GM21367 (cell line): ENCODE data around the gene LMAN1.

Experiments used
- ATAC-seq: cut with Tn5 transposase; IDR thresholded peaks from one replicate; pipeline ENCODE4 v1.9.1; 2021; ENCODE audit not compliant: unreplicated experiment

Gene LMAN1

DNA sequence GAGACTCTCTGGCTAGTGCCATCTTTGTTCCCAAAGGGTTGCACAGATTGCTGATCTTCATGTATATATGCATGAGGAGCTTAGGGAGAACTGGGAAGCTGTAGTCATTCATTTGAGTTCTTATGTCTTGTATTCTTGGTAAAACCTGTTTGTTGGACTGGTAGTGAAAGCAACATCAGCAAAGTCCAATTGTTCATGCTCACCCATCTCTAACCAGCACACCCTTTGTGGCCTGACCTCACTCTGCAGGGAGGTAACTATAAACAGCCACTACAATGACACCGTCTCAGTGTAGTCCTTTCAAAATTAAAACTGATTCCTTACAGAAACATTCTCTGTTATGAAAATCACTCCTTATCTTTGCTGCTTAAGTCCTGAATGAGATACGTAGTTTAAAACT lies 13.9 kb upstream of the LMAN1 start:
- no peak for ATAC-seq

DNA sequence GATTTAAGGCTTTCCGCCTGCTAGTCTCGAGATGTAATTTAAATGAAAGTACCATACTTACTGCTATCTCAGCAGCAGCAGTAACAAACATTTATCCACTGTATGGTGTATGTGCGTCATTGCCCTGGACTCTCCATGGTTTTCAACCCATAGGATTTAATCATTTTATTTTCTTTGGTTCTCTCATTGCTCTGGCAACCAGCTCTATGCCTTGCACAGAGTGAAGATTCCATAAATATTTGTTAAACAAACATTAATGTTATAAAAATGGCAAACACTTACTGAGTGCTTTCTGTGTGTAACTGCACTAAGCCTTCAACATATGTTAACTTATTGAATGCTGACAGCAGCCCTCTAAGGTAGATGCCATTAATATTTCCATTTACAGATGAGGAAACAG lies 1.3 kb upstream of the LMAN1 start:
- no peak for ATAC-seq

DNA sequence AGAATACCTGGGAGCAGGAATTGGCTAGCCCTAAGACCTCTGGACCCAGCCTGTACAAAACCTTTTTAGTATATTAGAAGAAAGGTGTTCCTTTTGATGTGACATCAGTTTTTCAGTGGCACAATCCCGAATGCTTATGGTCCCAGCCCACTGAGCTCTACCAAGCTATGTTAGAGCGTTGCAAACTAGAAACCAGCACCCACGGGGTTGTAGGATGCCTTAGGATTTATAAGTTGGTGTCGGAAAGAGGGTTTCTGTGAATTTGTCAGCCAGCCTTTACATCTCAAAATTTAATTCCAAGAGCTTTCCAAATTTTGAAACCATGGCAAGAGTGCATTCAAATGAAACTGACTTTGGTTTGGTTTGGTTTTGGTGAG lies 499 bp upstream of the LMAN1 start:
- ATAC-seq = peak; percentile 6

DNA sequence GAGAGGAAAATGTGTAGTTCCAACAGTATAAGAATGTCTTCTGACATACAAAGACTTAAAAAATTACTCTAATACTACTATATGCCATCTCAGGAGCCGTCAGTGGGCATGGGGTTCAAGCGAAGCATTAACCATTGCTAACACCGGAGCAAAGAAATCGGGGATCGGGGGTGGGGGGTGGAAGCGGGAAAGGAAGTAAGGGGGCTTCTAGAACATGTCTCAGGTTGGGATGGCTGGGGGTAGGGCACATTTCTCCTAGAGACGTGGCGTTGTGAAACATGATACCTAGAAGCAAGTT lies 702 bp downstream of the LMAN1 start:
- ATAC-seq = peak; percentile 7

DNA sequence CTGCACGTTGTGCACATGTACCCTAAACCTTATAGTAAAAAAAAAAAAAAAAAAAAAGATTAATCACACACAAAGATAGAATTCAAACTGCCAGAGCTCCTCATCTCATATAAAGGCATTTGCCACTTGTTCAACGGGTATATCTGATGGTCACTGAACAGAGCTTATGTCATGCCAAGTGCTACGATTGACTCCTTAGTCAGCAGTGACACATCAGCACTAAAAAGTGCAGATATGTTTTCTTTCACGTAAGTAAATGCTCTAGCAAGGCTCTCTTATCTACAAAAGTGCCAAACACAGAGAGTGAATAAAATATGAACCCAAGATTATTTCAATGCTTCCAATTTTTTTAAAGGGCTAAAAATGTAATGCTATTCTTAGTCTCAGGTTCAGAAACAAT lies 1.1 kb downstream of the LMAN1 start:
- ATAC-seq = no peak

DNA sequence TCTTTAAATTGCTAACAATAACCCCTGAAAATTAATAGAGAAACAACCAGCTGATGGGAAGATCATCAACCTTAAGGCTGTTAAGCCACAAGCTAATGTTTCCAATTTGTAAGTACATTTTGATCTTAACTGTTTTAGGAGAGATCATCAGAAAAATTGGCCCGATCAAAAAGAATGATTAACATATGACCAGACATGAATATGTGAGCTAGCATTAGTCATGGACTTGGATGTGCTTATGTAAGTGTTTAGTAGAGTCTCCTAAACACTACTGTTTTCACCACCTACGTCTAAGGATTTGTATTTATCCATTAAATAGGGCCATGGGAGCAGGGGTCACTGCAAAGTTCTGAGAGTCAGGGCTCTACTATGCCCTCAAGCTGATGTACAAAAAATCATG lies 4.3 kb downstream of the LMAN1 start:
- ATAC-seq = no peak

DNA sequence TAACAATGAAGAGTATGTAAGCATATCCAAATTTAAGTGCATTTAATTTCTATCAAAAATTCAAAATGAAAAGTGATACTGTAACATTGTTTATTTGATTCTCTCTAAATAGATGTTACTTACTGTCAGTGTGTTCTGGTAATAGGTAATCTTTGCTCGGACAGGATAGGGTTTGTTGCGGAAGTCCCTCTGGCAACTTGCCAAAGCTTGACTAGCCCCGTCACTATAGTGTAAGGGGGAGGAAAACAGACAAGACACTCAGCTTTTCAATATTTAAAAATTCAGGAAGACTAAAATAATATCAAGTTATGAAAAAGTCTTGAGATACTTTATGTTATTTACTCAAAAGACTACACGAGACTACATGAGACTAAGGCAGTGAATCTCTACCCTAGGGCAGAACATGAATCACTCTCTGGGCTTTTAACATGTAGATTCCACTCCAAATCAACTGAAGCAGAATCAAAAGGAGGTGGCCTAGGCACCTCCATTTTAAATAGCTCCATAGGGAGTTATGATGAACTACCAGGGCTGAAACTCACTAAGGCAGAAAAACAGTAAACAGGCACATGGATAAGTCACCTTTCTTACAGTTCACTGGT lies 5.9 kb downstream of the LMAN1 start:
- ATAC-seq = no peak

DNA sequence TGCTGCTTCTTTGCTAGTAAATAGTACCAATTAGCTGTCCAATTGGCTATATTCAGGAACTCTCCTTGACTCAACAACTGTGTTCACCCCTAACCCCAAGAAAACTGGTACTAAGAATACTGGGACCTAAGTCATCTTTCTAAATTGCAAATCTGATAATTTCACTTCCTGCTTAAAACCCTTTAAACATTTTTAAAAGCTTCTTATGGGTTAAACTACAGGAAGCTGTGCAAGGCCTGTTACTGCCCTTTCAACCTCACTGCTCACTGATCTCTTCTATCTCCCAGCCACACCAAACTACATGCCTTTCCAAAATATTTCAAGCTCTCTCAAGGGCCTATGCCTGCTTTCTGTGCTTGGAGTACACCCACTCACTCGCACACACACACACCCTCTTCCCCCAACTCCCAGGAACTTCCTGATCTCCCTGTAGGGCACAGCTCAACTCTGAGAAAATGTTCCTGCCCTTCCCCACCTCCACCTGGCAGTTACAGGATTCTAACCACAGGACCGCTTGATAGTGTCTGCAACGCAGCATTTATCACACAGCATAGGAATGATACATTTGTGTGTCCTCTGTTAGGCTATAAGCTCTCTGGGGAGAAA lies 6.7 kb downstream of the LMAN1 start:
- no peak for ATAC-seq

DNA sequence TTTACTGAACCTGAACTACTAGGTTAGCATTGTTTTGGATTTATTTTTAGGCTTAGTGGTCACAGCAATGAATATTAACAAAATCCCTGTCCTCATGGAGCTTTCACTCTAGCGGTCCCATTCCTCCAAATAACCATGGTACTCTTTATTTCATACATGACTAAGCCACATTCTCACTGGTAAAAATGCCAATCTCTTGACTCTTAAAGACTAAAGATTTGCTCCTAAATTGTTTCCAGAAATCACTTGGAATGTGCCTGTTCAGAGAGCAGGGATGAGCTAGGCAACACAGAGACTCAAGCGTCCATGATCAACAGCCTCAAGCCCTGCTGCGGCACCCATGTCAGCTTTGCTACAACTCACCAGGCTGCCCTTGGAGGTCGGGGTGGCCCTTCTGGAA lies 13.5 kb downstream of the LMAN1 start:
- ATAC-seq = no peak

DNA sequence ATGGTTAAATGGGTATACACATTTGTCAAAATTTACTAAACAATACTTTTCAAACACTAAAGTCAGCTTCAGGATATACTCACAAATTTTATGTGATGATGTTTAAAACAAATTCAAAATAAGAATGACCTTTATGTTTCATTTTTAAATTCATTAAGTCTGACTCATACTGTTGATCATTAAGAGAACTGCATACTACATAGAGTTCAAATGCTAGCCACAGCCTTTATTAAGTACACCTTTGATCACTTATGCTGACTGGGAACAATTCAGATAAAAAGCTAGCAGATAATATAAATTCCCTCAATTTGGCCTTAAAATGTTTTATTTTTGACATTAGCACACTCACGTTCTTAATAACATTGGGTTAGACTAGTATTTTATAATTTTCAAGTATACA lies 14.1 kb downstream of the LMAN1 start:
- no peak for ATAC-seq

DNA sequence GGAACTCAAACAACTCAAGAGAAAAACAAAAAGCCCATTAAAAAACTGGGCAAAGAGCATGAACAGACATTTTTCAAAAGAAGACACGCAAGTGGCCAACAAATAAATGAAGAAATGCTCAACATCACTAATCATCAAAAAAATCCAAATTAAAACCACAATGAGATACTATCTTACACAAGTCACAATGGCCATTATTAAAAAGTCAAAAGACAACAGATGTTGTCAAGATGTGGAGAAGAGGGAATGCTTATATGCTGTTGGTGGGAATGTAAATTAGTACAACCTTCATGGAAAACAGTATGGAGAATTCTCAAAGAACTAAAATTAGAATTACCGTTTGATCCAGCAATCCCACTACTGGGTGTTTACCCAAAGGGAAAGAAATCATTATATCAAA lies 15.1 kb downstream of the LMAN1 start:
- ATAC-seq = no peak

DNA sequence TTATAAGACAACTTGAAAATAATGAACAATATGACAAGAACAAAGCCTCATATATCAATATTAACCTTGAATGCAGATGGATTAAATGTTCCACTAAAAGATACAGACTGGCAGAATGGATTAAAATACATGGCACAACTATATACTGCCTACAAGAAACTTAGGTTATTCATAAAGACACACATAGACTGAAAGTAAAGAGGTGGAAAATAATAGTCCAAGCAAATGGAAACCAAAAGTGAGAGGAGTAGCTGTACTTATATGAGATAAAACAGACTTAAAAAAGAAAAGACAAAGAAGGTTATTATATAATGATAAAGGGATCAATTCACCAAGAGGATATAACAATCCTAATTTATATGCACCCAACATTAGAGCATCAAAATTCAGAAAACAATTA lies 18.2 kb downstream of the LMAN1 start:
- ATAC-seq = no peak

DNA sequence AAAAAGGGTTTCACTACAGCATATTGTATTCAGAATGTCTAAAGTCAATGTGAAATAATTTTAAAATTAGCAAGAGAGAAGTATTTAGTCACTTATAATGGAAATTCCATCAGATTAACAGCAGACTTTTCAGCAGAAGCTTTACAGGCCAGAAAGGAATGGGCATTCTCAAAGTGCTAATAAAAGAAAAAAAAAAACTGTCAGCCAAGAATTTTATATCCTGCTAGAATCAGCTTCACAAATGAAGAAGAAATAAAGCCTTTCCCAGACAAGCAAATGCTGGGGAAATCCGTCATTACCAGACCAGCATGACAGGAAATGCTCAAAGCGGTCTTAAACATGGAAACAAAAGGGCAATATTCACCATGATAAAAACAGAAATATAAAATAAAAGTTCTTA lies 18.8 kb downstream of the LMAN1 start:
- no peak for ATAC-seq

DNA sequence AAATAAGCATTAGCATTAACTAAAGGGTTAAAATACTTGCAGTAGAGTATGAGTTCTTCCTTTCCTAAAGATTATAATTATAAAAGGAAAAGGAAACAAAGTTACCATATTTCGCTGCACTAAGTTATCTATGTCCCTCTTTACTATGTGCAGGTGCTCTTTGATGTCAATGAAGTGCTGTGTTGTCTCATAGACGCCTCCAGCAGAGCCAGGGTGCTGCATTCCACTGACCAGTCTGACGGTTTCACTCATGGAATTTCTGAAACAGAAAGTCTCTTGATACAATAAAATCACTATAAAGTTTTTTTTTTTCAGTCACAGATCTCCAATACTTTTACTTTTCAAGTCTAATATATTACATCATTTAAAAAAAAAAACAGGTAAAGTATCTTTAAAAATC lies 26.1 kb downstream of the LMAN1 start:
- no peak for ATAC-seq

DNA sequence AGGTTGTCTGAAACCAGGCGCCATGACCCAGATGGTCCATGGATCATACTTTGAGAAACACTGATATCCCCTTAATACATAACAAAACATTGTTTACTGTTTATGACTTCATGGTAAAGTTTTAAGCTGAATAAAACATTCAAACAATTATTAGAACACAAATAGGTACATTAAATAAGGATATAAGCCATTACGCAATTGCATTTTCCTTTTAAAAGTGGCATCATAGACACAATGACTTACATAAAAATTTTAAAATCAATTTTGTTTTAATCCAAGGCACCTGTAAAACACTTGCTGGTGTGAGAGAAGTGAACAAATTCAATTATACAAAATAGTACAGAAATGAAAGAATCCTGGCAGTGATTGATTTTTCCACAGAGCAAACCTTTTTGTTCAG lies 30.4 kb downstream of the LMAN1 start:
- ATAC-seq = no peak

DNA sequence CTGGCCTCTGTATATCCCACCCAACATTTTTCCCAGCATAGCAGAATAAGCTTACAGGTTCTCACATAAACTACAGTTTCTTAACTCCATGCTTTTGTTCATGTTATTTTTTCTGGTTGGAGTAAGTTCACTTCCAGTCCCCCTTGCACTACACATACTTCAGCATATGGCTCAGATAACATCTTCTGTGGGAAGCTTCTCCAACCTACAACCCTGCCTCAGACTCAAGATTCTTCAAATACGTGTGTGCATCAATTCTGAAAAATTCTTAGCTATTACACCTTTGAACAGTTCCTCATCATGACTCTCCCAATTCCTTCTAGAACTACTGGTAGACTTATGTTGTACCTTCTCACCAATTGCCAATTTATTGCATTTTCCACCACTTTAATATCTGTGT lies 33.1 kb downstream of the LMAN1 start:
- ATAC-seq = no peak

DNA sequence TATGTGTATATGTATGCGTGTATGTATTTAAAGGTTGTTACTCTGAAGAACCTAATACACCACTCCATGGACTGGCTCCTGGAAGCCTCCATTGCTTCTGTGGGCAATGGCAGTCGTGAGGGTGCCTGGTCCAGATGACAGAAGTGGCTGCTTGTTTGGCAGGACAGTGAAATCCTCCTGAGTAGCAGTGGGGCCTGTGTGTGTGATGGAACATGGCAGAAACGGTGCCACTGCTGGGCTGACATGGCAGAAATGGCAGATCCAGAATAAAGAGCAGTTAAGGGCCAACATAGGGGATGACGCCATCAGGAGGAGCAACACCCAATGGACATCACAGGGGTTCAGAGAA lies 34.5 kb downstream of the LMAN1 start:
- no peak for ATAC-seq

DNA sequence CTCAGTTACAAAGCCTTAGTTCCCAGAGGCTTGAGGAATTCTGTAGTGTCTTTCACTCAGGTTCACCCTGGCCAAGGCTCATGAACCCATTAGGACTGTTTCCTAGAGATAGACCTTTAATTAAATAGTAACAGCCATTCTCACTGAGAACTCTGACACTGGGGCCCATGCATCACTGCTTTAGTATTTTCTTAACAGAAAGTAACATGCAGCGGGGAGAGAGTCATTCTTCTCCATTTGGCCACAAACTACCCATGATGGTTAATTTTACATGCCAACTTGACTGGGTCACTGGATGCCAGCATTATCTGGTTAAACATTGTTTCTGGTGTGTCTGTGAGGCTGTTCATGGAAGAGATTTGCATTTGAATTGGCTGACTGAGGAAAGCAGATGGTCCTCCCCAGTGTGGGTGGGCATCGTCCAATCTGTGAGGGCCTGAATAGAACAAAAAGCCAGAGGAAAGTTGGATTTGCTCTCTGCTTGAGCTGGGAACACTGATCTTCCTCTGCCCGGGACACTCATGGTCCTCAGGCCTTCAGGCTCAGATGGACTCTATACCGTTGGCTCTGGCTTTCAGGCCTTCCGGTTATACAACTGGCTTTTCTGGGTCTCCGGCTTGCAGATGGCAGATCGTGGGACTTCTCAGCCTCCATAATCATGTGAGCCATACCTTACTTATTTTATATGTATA lies 35.0 kb downstream of the LMAN1 start:
- ATAC-seq = no peak

DNA sequence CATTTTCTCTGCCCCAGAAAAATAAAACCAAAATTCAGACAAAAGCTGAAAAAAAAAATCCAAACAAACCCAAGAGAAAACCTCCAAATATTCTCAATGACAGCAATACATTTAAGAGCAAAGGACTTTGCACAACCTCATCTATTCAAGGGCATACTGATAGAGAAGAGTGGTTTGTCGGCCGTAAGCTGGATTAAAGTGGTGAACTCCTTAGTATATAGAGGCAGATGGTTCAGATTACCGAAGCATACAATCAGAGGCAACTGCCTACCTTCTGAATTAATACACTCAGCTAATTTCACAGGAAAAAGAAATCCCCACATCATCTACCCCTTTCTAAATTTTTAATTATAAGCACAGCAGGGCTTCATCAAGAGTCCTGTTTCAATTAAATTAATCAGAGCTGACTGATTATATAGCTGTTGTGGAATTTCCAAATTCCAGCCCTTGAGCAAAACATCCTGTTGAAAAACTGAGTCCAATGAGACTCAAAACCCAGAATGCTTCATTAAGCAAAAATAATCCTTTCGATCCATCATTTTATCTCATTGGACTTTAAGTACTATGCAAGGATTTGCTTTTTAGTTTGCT lies 40.5 kb downstream of the LMAN1 start, which contains the start of gene CPLX4:
Gene CPLX4, minus strand, starts transcription at position 190 of the 591 bp plus-strand sequence. Its CDS starts 187 bp downstream, at position 3.
- no peak for ATAC-seq

DNA sequence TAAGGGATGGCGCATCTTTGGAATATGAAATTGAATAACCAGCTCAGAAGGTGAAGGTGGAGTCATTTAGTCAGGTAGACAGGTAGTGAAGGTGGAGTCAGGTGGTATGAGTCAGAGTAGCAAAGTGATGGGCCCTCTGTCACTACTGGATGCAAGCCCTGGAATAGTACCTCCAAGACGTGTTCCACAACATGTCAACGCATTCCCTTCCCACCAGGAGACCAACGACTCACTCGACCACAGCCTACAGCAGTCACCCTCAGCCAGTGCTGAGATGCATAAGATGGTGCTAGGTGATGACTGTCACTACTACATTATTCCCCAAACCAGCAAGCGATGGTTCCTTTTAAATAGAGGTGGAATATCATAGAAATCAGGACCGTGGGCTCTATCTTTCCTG lies 47.4 kb downstream of the LMAN1 start:
- no peak for ATAC-seq

DNA sequence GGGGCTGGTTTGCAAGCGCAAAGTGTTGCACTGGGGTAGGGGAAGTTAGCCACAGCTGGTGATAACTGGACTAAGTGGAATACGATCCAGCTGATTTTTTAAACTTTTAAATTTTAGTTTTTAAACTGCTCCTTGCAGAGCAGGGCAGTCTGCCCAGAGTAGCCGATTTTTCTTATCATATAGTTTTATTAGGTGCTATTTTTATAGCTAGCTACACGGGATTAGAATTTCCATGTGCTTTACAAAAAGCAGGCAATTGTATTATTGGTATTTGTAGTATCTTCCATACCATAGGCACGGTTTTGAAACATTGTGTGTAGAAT lies 50.2 kb downstream of the LMAN1 start:
- no peak for ATAC-seq

DNA sequence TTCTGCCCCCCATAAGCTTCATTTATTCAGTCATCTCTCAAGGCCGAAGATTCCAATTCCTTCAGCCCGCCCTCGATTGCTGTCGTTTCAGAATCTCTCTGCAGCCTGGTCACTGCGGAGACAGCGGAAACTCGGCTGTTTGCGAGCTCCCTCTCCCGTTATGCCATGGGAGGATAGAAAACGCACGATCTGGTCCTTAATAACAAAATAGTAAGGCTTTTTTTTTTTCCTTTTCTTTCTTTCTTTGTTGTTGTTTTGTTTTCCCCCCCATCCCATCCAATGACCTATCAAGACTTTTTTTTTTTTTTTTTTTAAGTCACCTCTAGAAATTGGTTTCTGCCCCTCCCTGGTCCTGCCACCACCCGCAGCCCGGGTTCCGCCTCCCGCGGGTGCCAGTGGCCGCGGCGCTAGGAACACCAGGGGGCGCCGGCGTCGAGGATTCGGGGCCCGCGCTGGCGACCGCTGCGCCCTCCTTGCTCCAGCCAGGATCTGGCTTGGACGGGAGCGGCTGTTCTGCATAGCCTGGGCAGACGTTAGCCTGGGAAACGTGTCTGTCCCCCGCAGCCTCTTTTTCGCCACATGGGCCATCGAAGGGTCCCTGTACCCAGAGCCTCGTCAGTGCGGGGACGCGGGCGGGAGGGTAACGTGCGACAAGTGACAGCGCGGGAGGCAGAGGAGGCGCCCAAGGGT lies 50.7 kb downstream of the LMAN1 start:
- peak; percentile 87 for ATAC-seq
